B cell (primary cell): ENCODE measurements around the gene UGT2B28.

ENCODE experiments used
- EZH2 ChIP-seq: IDR thresholded peaks from 2 replicates; pipeline ENCODE4 v1.6.1; 2012; ENCODE audit warnings: borderline replicate concordance, low read depth, mild to moderate bottlenecking, moderate library complexity, low read length; ENCODE audit not compliant: insufficient read depth, poor library complexity, severe bottlenecking
- TF ChIP-seq, protein P1 (sequence below): fragments of 200-600 bp; IDR thresholded peaks from one replicate; pipeline ENCODE4 v1.8.0; 2022; ENCODE audit warnings: antibody characterized with exemption, mild to moderate bottlenecking

GRCh38 chr4:69321153-69321729, 41.0 kb downstream of the UGT2B28 start:
- TF ChIP-seq, protein P1, sequence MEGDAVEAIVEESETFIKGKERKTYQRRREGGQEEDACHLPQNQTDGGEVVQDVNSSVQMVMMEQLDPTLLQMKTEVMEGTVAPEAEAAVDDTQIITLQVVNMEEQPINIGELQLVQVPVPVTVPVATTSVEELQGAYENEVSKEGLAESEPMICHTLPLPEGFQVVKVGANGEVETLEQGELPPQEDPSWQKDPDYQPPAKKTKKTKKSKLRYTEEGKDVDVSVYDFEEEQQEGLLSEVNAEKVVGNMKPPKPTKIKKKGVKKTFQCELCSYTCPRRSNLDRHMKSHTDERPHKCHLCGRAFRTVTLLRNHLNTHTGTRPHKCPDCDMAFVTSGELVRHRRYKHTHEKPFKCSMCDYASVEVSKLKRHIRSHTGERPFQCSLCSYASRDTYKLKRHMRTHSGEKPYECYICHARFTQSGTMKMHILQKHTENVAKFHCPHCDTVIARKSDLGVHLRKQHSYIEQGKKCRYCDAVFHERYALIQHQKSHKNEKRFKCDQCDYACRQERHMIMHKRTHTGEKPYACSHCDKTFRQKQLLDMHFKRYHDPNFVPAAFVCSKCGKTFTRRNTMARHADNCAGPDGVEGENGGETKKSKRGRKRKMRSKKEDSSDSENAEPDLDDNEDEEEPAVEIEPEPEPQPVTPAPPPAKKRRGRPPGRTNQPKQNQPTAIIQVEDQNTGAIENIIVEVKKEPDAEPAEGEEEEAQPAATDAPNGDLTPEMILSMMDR, result no peak
- TF ChIP-seq EZH2, result no peak
